Measurements from ENCODE around the gene AGPAT4.

Gene AGPAT4

GRCh38 chr6:161198783-161199460 is 74.9 kb downstream of the AGPAT4 start:
- H3K4me1 ChIP-seq (ENCODE audit: control insufficient read depth, low read length) = peaks cover 14% of the 10 kb centered on the region
- H3K4me2 ChIP-seq (ENCODE audit: low read length) = no peak overlapping the region
- H3K27ac ChIP-seq (ENCODE audit: low read depth, low read length) = no peak overlapping the region
- no peaks in the 10 kb centered on the region for H3K36me3 ChIP-seq (ENCODE audit: control insufficient read depth, low read length)
- H3K27me3 ChIP-seq (ENCODE audit: control insufficient read depth, low read length) = no peaks in the 10 kb centered on the region
- no peaks in the 10 kb centered on the region for H4K20me1 ChIP-seq (ENCODE audit: control insufficient read depth, insufficient read depth, low read depth, low read length)
- no peaks in the 10 kb centered on the region for H3K79me2 ChIP-seq (ENCODE audit: control insufficient read depth, low read length)
- no peaks in the 10 kb centered on the region for H3F3A ChIP-seq (ENCODE audit: control insufficient read depth, insufficient read depth)
- TF ChIP-seq EZH2phosphoT487 (IDR thresholded peaks at IDR 0.05; ENCODE audit: borderline replicate concordance, low read length) (no peak), CTCF (IDR thresholded peaks at IDR 0.05; ENCODE audit: low read depth, low read length, poor library complexity, severe bottlenecking) (no peak)
- no peak overlapping the region for H3K4me3 ChIP-seq (ENCODE audit: low read length)
- H3K9me2 ChIP-seq (replicated peaks; ENCODE audit: control insufficient read depth, low read length) = no peaks in the 10 kb centered on the region
- no peaks in the 10 kb centered on the region for H3K9me3 ChIP-seq (ENCODE audit: control insufficient read depth, insufficient read depth, low read length)

- H3K27me3 ChIP-seq (ENCODE audit: control insufficient read depth, low read length) = no peaks in the 10 kb centered on the region
- H3K4me2 ChIP-seq (ENCODE audit: low read length) = no peak overlapping the region
- no peaks in the 10 kb centered on the region for H4K20me1 ChIP-seq (ENCODE audit: control insufficient read depth, insufficient read depth, low read depth, low read length)
- H3F3A ChIP-seq (ENCODE audit: control insufficient read depth, insufficient read depth) = no peaks in the 10 kb centered on the region
- TF ChIP-seq EZH2phosphoT487 (IDR thresholded peaks at IDR 0.05; ENCODE audit: borderline replicate concordance, low read length) = no peak
- TF ChIP-seq CTCF (IDR thresholded peaks at IDR 0.05; ENCODE audit: low read depth, low read length, poor library complexity, severe bottlenecking) = no peak
- H3K36me3 ChIP-seq (ENCODE audit: control insufficient read depth, low read length) = no peaks in the 10 kb centered on the region
- H3K4me3 ChIP-seq (ENCODE audit: low read length) = no peak overlapping the region
- H3K9me2 ChIP-seq (replicated peaks; ENCODE audit: control insufficient read depth, low read length) = no peaks in the 10 kb centered on the region
- H3K4me1 ChIP-seq (ENCODE audit: control insufficient read depth, low read length) = peaks cover 14% of the 10 kb centered on the region
- no peaks in the 10 kb centered on the region for H3K9me3 ChIP-seq (ENCODE audit: control insufficient read depth, insufficient read depth, low read length)
- no peaks in the 10 kb centered on the region for H3K79me2 ChIP-seq (ENCODE audit: control insufficient read depth, low read length)
- H3K27ac ChIP-seq (ENCODE audit: low read depth, low read length) = no peak overlapping the region
Observed at GRCh38 chr6:161198176-161198575, 75.7 kb downstream of the AGPAT4 start.

- Histone ChIP-seq H3K4me2 (ENCODE audit: low read length) (no peak overlapping the region), H3K4me1 (ENCODE audit: control insufficient read depth, low read length) (peaks cover 11% of the 10 kb centered on the region)
- TF ChIP-seq EZH2phosphoT487 (IDR thresholded peaks at IDR 0.05; ENCODE audit: borderline replicate concordance, low read length) (no peak), CTCF (IDR thresholded peaks at IDR 0.05; ENCODE audit: low read depth, low read length, poor library complexity, severe bottlenecking) (no peak)
Observed at GRCh38 chr6:161195386-161195785, 78.5 kb downstream of the AGPAT4 start.

More at GRCh38 chr6:161195386-161195785, 78.5 kb downstream of the AGPAT4 start:
- no peaks in the 10 kb centered on the region for H3K9me3 ChIP-seq (ENCODE audit: control insufficient read depth, insufficient read depth, low read length)
- no peaks in the 10 kb centered on the region for H3K27me3 ChIP-seq (ENCODE audit: control insufficient read depth, low read length)
- no peaks in the 10 kb centered on the region for H3F3A ChIP-seq (ENCODE audit: control insufficient read depth, insufficient read depth)
- no peaks in the 10 kb centered on the region for H3K36me3 ChIP-seq (ENCODE audit: control insufficient read depth, low read length)
- H3K27ac ChIP-seq (ENCODE audit: low read depth, low read length) = no peak overlapping the region
- no peak overlapping the region for H3K4me3 ChIP-seq (ENCODE audit: low read length)
- no peaks in the 10 kb centered on the region for H3K79me2 ChIP-seq (ENCODE audit: control insufficient read depth, low read length)
- no peaks in the 10 kb centered on the region for H3K9me2 ChIP-seq (replicated peaks; ENCODE audit: control insufficient read depth, low read length)
- no peaks in the 10 kb centered on the region for H4K20me1 ChIP-seq (ENCODE audit: control insufficient read depth, insufficient read depth, low read depth, low read length)

All from DOHH2 (cell line).